Effector memory CD8-positive, alpha-beta T cell (primary cell): ENCODE data around the gene CYB5A.
"Not testable (repeated sequence)": the region's sequence is repeated elsewhere in the genome, so short reads cannot be mapped to it uniquely, and the experiment has no call there.

Source experiments
- ATAC-seq: fragments of 150-1000 bp; cut with Tn5 transposase; replicated peaks from 2 replicates; pipeline ENCODE4 v1.10.0; 2021; ENCODE audit warnings: mild to moderate bottlenecking, moderate library complexity
- DNase-seq, 3 experiments: peaks; one replicate each; pipeline ENCODE4 v3.0.0; 2021
- H3K27ac Mint-ChIP-seq, 2 donors: one replicate each; pipeline ENCODE4 v1.8.0; 2022; ENCODE audit warnings: mild to moderate bottlenecking in 2 of 2, mixed read lengths in 2 of 2, moderate library complexity in 2 of 2
- H3K27me3 Mint-ChIP-seq, 2 donors: one replicate each; pipeline ENCODE4 v1.8.0; 2022; ENCODE audit warnings: mixed read lengths in 2 of 2
- H3K36me3 Mint-ChIP-seq: one replicate; pipeline ENCODE4 v1.8.0; 2022; ENCODE audit warnings: mild to moderate bottlenecking, moderate library complexity, mixed read lengths; ENCODE audit not compliant: insufficient read depth
- H3K4me1 Mint-ChIP-seq, 2 donors: one replicate each; pipeline ENCODE4 v1.8.0; 2022; ENCODE audit warnings: low read depth in 2 of 2, mixed read lengths in 2 of 2
- H3K4me3 Mint-ChIP-seq, 2 donors: one replicate each; pipeline ENCODE4 v1.8.0; 2022; ENCODE audit warnings: mild to moderate bottlenecking in 2 of 2, mixed read lengths in 2 of 2, moderate library complexity in 2 of 2
- H3K9me3 Mint-ChIP-seq, 2 donors: one replicate each; pipeline ENCODE4 v1.8.0; 2022; ENCODE audit warnings: mixed read lengths in 2 of 2

The CYB5A gene

DNA sequence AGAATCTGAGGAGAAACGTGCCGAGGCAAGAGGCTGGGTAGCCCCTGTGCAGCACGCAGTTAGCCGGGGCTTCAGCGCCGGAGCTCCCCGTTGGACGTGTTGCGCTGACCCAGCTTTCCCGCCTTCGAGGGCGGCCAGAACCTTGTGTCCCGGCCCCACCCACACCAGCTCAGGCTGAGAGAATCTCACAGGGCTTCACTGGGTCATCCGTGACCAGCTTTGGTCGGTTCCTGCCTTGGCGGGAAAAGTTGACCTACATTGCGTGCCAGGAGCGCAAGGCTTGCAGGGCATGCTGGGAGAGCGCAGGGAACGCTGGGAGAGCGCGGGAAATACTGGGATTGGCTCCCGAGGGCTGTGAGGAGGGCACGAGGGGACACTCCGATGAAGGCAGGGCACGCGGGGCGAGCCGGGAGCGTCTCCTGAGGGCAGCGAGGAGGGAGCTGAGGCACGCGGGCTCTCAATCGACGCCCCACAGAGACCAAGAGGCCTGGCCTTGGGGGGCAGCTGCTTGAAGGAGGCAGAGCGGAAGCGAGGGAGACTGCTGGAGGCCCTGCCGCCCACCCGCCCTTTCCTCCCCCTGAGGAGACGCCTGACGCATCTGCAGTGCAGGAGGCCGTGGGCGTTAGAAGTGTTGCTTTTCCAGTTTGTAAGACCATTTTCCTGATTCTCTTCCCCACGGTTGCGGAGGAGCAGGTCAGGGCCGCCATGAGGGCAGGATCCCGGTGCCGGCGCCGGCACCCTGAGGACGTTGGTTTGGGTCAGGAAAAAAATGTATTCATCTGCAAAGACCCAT lies 23.9 kb upstream of the CYB5A start, which contains the start of gene C18orf63:
TSS of gene C18orf63 (plus strand) at position 376 of the 793 bp plus-strand sequence. CDS start 2,027 bp downstream, outside the sequence.
- Mint-ChIP-seq H3K4me1 (no peaks in the 10 kb centered on the region), H3K4me3 (no peak within 1 kb of the TSS), H3K27me3 (peaks cover 24 to 28% of the 10 kb centered on the region in 2 donors), H3K9me3 (no peaks in the 10 kb centered on the region), H3K36me3 (no peaks in the 10 kb centered on the region), H3K27ac (no peak within 1 kb of the TSS)
- DNase-seq (no peak), ATAC-seq (no peak)

DNA sequence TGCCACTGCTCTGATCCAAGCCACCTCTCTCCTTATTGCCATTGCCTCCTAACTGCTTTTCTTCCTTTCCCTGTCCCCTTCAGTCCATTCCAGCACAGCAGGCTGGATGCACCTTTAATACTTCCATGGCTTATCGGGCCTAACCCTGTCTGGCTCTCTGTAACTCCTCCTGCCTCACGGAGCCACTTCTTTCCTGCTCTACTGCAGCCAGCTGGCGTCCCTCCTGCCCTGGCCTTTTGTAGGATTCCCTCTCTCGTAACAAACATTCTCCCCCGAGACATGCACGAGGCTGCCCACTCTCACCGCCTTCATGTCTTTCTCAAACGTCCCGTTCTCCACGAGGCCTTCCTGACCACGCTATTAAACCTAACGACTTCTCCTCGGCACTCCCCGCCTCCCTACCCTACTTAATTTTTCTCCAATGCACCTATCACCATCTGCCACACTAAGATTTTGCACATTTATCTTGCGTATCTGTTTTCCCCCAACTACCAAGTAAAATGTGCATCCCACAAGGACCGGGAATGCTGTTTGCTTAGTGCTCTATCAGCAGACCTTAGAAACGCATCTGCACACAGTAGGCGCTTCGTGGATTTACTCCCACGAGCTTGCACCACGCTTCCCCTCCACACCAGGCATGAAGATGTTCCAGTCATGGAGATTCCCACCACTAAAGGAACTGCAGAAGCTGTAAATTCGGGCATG lies 23.1 kb upstream of the CYB5A start:
- H3K4me3 Mint-ChIP-seq: no peak overlapping the region
- ATAC-seq: no peak
- H3K36me3 Mint-ChIP-seq: no peaks in the 10 kb centered on the region
- DNase-seq: no peak
- H3K9me3 Mint-ChIP-seq: no peaks in the 10 kb centered on the region
- H3K27me3 Mint-ChIP-seq: peaks cover 28 to 35% of the 10 kb centered on the region in 2 donors
- no peaks in the 10 kb centered on the region for H3K4me1 Mint-ChIP-seq
- H3K27ac Mint-ChIP-seq: no peak overlapping the region

DNA sequence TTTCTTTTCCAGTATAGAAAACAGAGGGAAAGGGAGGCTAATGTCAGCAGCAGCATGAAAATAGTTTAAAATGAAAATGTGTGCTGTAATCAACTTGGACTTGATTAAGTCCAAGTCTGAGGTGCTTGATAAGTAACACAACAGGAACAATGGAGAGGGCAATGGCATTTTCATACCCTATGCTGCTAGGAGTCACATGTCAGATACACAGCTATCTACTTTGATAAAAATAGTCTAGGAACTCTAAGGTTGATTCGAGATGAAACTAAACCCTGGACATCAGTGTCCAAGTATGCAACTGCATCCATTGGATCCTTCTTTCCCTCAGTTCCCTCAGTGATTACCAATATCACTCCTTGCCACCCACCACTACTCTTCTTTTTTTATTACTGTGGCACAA lies 19.2 kb upstream of the CYB5A start:
- Mint-ChIP-seq H3K27me3 (peaks cover 51 to 56% of the 10 kb centered on the region in 2 donors), H3K27ac (no peak overlapping the region), H3K4me3 (no peak overlapping the region), H3K9me3 (no peaks in the 10 kb centered on the region), H3K36me3 (no peaks in the 10 kb centered on the region), H3K4me1 (no peaks in the 10 kb centered on the region)
- no peak for DNase-seq
- no peak for ATAC-seq

DNA sequence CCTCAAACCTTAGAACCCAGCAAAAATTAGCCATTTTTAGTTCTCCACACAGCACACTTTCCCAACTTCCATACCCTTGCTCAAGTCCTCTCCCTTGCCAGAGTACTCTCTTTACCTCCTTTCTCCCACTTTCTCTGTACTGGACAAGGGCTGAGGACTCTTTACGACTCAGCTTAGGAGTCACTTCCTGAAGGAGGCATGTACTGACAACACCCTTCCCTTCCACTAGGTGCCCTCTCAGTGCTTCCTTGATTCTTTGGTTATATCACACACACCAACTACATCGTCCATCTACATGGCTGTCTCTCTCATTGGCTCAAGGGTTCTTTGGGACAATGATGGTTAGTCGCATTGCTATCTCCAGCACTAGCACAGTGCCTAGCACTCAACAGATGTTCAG lies 18.6 kb upstream of the CYB5A start:
- ATAC-seq (peak; percentile 51), DNase-seq (no peak)
- no peak overlapping the region for H3K27ac Mint-ChIP-seq
- no peaks in the 10 kb centered on the region for H3K36me3 Mint-ChIP-seq
- H3K27me3 Mint-ChIP-seq: peaks cover 54 to 56% of the 10 kb centered on the region in 2 donors
- no peaks in the 10 kb centered on the region for H3K4me1 Mint-ChIP-seq
- H3K9me3 Mint-ChIP-seq: no peaks in the 10 kb centered on the region
- H3K4me3 Mint-ChIP-seq: no peak overlapping the region

DNA sequence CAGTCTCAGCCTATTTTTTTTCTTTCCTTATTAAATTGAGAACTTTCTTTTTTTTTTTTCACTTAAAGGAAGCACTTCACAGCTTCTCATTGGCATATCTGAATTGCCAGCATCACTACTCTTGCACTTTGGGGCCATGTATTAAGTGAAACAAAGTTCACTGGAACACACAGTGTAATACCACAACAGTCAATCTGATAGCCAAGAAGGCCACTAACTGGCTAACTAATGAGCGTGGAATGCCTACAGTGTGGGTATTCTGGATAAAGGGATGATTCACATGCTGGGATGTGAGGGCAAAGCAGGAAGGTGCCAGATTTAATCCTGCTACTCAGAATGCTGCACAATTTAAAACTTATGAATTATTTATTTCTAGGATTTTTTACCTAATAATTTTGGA lies 12.2 kb upstream of the CYB5A start:
- DNase-seq: no peak
- peaks cover 15 to 54% of the 10 kb centered on the region in 2 donors for H3K27me3 Mint-ChIP-seq
- H3K36me3 Mint-ChIP-seq: no peaks in the 10 kb centered on the region
- H3K4me3 Mint-ChIP-seq: no peak overlapping the region
- H3K27ac Mint-ChIP-seq: no peak overlapping the region
- H3K9me3 Mint-ChIP-seq: no peaks in the 10 kb centered on the region
- no peak for ATAC-seq
- H3K4me1 Mint-ChIP-seq: no peaks in the 10 kb centered on the region

DNA sequence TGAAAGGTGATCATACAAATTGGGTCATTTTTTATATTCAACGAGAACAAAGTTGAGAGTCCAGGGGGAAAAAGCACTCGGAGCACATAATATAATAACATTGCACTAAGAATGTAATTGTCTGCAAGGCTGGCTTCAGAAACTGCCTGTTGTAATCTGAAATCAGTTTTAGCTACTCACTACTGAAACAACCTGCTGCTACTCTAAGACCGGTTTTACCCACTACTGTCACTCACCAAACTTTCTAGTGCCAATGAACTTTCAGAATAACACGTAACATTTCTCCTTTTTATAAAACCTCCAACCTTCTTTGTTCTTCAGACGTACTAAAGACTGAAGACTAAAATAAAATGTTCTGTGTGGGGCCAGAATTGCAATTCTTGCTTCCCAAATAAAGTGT lies 11.5 kb upstream of the CYB5A start:
- ATAC-seq: no peak
- H3K27me3 Mint-ChIP-seq: peaks cover 15 to 60% of the 10 kb centered on the region in 2 donors

DNA sequence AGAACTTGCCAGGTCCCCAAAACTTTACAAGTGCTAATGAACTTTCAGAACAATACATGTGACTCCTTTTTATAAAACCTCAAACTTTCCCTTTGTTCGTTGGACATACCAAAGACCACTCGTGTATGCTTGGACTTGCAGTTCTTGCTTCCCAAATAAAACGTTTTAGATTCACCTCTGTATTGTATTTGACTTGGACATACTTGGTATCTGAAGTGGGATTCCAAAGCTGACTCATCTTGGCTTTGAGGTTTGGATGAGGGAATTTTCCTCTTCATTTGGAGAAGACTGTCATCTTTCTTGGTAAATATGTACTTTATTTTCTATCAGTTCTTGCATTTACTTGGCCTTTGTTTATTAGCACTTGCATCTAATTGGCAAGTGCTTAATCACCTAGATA lies 8.0 kb upstream of the CYB5A start:
- no peak for ATAC-seq

More for the DNA sequence above, 11.5 kb upstream of the CYB5A start:
- H3K27ac Mint-ChIP-seq: no peak overlapping the region
- DNase-seq: no peak
- H3K4me1 Mint-ChIP-seq: no peaks in the 10 kb centered on the region
- H3K9me3 Mint-ChIP-seq: no peaks in the 10 kb centered on the region
- no peak overlapping the region for H3K4me3 Mint-ChIP-seq
- no peaks in the 10 kb centered on the region for H3K36me3 Mint-ChIP-seq

DNA sequence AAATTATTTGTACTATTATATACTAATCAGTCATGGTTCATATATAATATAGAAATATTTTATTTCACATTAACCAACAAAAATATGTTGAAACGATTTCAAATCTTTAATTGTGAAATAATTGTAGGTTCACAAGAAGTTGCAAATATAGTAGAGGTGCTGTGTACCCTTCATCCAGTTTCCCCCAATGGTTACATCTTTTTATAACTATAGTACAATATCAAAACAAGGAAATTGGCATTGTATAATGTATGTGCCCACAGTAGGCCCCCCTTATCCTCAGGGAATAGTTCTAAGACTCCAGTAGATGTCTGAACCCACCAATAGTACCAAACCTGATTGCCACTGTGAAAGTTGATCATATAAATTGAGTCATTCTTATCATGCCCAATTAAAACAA lies 7.4 kb upstream of the CYB5A start:
- no peak for DNase-seq
- no peak overlapping the region for H3K27ac Mint-ChIP-seq
- no peaks in the 10 kb centered on the region for H3K4me1 Mint-ChIP-seq
- H3K4me3 Mint-ChIP-seq: no peak overlapping the region
- no peaks in the 10 kb centered on the region for H3K36me3 Mint-ChIP-seq
- H3K27me3 Mint-ChIP-seq: peaks cover 0 to 36% of the 10 kb centered on the region in 2 donors
- no peaks in the 10 kb centered on the region for H3K9me3 Mint-ChIP-seq
- ATAC-seq: no peak

More for the DNA sequence above, 8.0 kb upstream of the CYB5A start:
- Mint-ChIP-seq H3K27me3 (peaks cover 0 to 36% of the 10 kb centered on the region in 2 donors), H3K27ac (no peak overlapping the region), H3K4me1 (no peaks in the 10 kb centered on the region), H3K4me3 (no peak overlapping the region), H3K36me3 (no peaks in the 10 kb centered on the region), H3K9me3 (no peaks in the 10 kb centered on the region)
- DNase-seq: no peak

DNA sequence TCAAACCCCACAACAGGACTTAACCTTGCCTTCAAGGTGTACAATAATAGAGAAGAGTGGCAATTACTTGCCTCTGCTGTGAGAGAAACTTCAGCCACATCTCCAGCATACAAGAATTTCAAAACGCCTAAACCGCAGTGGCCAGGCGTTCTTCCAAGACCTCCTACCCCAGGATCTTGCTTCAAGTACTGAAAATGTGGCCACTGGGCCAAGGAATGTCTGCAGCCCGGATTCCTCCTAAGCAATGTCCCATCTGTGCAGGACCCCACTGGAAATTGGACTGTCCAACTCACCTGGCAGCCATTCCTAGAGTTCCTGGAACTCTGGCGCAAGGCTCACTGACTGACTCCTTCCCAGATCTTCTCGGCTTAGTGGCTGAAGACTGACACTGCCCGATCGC lies 2.8 kb upstream of the CYB5A start:
- H3K9me3 Mint-ChIP-seq: no peaks in the 10 kb centered on the region
- no peak for ATAC-seq

DNA sequence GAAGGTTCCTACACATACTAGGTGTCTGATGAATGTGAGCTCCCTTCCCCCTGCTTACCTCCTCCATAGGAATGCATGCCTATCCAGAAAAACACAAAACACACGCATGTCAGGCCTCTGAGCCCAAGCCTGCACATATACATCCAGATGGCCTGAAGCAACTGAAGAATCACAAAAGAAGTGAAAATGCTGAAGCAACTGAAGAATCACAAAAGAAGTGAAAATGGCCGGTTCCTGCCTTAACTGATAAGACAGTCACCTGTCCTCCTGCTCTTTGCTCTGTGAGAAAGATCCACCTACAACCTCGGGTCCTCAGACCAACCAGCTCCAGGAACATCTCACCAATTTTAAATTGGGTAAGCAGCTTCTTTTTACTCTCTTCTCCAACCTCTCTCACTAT lies 1.2 kb upstream of the CYB5A start:
- not testable (repeated sequence) for DNase-seq, H3K9me3 Mint-ChIP-seq, H3K27ac Mint-ChIP-seq, H3K27me3 Mint-ChIP-seq, ATAC-seq, H3K4me1 Mint-ChIP-seq
- peaks cover 11% of the 10 kb centered on the region for H3K36me3 Mint-ChIP-seq
- peak overlapping the region in 1 of 2 donors; percentile 90 for H3K4me3 Mint-ChIP-seq

More for the DNA sequence above, 2.8 kb upstream of the CYB5A start:
- H3K27me3 Mint-ChIP-seq: peaks cover 0 to 8% of the 10 kb centered on the region in 2 donors
- DNase-seq: no peak
- H3K4me1 Mint-ChIP-seq: peaks cover 4 to 6% of the 10 kb centered on the region in 2 donors
- no peak overlapping the region for H3K4me3 Mint-ChIP-seq
- H3K36me3 Mint-ChIP-seq: peaks cover 11% of the 10 kb centered on the region
- H3K27ac Mint-ChIP-seq: no peak overlapping the region

DNA sequence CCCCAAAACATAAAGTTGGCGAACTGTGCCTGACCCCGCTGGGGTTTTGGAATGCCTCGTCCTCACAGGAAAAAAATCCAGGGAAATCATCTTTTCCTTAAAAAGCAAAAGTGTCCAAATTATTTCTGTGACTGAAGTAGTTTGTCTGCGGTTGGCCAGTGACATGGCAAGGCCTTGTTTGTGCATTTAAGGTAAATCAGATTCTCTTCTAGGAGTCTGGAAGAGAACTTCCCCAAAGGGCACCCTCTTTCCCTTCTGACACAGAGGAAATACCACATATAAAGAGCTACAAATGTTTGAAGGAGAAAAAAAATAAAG lies 737 bp upstream of the CYB5A start:
- H3K36me3 Mint-ChIP-seq: peaks cover 11% of the 10 kb centered on the region
- DNase-seq: no peak
- H3K27ac Mint-ChIP-seq: no peak overlapping the region
- ATAC-seq: no peak
- no peaks in the 10 kb centered on the region for H3K9me3 Mint-ChIP-seq
- peak overlapping the region in 1 of 2 donors; percentile 90 for H3K4me3 Mint-ChIP-seq
- peaks cover 7 to 10% of the 10 kb centered on the region in 2 donors for H3K4me1 Mint-ChIP-seq
- no peaks in the 10 kb centered on the region for H3K27me3 Mint-ChIP-seq

DNA sequence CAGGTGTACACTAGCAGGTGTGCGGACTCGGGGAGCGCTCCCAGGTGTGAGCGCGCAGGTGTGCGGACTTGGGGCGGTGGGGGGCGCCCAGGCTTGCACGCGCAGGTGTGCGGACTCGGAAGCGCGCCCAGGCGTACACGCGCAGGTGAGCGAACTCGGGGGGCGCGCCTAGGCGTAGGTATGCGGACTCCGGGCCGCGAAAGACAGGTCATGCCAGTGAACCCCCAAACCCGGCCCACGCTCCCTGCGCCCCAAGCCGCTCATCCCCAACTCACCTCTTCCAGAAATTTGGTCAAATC lies 342 bp downstream of the CYB5A start:
- Mint-ChIP-seq H3K9me3 (no peaks in the 10 kb centered on the region), H3K27ac (peak overlapping the region; percentile 85 to 91), H3K4me3 (peak overlapping the region in 1 of 2 donors; percentile 90), H3K27me3 (no peaks in the 10 kb centered on the region), H3K4me1 (peaks cover 10 to 12% of the 10 kb centered on the region in 2 donors), H3K36me3 (peaks cover 11% of the 10 kb centered on the region)
- ATAC-seq (no peak), DNase-seq (peak in 1 of 3 experiments; percentile 5)

DNA sequence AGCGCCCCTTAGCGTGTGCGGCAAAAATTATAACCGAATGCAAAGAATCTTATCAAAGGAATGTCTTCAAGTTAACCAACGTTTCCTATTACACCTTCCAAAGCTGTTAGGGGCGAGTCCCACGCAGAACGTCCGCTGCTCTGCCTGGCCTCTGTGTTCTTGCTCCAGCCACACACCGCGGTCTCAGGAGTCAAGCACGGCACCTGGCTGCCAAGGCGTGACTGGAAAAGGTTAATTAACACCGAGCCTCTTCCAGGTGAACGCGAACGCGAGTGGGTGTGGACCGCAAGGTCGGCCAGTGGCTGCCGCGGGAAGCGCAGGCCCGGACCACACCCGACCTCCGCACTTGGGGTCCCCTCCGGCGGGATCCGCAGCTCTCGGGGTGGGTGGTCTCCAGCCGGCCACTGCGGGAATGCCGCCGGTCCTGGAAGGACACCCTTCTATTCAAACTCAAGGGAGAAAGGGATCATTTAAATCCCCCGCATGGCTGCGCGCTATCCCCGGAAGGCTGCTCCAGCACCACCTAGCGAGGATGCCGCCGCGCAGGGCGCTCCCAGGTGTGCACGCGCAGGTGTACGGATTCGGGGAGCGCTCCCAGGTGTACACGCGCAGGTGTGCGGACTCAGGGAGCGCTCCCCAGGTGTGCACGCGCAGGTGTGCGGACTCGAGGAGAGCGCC lies 830 bp downstream of the CYB5A start:
- Mint-ChIP-seq H3K27me3 (no peaks in the 10 kb centered on the region), H3K36me3 (peaks cover 11% of the 10 kb centered on the region), H3K4me1 (peaks cover 10 to 12% of the 10 kb centered on the region in 2 donors), H3K9me3 (no peaks in the 10 kb centered on the region), H3K4me3 (peak overlapping the region in 1 of 2 donors; percentile 90), H3K27ac (peak overlapping the region in 1 of 2 donors; percentile 91)
- ATAC-seq (no peak), DNase-seq (peak in 1 of 3 experiments; percentile 8)
